ENCODE results near the gene DOK7.
"Not testable (repeated sequence)": the region's sequence is repeated elsewhere in the genome, so short reads cannot be mapped to it uniquely, and the experiment has no call there.

The DOK7 gene

GRCh38 chr4:3524349-3524748, 61.2 kb downstream of the DOK7 start:
- no peak for DNase-seq

DNA sequence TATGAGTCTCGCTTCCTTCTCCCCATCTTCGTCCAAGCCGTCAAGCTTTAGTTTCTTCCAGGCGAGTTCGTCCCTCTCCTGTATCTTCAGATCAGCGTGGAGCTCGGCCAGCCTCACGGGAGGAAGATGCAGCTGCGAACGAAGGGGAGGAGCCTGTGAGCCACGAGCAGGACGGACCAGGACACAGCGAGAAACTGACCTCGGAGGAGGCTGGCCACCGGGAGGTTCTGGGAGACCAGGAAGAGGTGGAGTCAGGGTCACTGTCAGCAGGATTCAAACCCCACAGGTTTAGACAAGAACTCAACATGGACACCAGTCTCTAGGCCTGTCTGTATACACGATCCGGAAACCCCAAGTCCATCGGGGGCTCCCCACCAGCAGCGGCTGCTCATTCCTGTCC, 61.8 kb downstream of the DOK7 start:
- no peak for DNase-seq

GRCh38 chr4:3525532-3526430, 62.7 kb downstream of the DOK7 start:
- DNase-seq = no peak

DNA sequence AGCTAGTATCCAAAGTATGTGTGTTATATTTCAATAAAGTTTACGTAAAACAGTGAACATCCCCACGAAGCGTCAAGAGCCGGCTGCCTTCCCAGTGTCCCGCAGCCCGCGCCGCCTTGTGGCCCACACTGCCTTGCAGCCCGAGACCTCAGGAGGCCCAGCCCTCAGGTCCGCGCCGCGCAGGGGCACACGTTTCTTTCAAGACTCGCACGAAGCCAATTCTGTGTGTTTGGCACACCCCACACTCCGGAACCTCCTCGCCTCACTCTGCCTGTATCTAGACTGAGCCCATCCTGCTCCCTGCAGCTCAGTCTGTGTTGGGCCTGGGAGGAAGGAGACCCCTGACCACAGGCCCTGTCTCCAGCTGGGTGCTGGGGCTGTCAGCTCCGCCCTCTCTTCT, 63.4 kb downstream of the DOK7 start:
- DNase-seq = no peak

- DNase-seq = no peak
These were observed 64.2 kb downstream of the DOK7 start for GRCh38 chr4:3527101-3527913.

DNA sequence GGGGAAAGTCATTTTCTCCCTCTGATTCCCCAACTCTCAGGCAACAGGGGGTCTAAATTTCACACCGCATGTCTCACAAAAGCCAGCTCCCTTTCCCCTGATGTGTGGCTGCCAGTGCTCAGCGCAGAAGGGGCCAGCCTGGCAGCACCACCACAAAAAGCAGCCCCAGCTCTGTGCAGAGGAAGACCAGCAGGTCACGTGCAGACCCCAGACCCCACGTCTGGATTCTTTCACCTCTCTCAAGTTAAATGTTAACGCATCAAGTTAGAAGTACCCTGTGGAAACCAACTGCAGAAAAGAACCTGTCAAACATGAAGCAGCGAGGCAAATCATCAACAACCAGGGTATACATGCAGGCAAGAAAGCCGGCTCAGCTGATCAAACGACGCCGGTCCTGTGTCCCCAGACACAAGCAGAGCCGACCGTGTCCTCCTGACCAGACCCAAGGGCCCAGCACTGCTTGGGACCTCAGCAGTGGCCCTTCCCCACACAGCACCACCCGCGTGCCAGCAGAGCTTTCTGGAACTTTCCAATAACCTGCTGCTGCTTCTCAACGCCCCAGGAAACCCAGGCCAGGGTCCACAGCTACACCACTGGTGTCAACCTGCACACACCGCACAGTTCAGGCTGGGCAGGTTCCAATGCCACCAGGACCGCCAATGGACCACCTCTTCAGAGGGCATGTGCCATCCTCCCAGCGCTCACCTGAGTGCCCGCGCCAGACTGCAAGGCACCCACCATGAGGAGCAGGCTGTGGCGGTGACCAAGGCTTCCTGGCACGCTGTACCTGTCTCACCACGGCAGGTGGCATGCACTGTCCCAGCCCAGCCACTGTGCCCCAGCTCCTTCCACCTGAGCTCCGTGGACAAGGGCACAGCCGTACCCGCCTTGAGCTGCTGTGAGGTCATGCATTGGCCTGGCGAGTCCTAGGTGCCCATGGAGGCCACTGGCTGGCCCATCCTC, 65.1 kb downstream of the DOK7 start:
- DNase-seq = no peak

- no peak for DNase-seq
These were observed 66.3 kb downstream of the DOK7 start for GRCh38 chr4:3529363-3529762.

DNA sequence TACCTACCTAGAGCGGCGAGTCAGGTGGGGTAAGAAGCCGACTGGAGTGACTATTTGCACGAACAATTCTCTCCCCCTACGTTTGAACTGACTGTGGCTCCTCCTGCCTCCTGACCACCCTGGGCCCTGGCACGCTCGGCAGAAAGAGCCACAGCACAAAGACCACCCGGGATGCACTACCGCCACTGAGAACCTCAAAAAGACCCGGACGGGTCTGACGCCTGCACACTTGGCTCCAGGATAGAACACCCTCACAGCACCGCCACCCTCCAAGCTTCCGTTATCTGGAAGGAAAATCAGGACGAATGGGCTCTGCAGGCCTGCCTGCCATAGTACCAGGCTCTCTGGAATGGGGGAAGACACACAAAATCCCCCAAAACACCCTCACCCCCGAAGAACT, 66.9 kb downstream of the DOK7 start:
- no peak for DNase-seq

DNA sequence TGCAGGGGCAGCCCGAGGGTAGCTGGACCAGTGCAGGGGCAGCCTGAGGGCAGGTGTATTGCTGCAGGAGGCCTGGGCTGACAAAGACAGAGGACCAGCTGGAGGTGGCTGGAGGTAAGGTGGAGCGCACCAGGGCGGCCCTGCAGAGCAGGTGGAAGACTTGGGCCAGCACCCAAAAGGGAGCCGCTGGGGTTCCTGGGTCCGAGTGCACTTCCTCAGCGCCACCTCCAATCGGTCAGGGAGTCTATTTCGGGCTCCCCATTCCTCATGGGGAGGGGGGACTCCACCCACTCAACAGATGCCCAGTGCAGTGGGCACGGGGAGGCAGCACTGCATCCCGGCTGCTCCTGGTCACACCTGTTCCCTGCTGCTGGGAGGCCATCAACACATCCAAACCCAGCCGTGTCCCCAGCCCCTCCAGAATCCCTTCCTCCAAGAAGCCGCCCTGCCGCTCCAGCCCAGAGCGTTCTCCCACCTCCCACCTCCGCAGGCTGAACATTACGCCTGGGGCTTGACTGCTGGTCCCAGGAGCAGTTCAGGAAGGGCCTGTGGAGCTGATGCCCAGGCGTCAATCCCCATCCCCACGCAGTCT, 67.7 kb downstream of the DOK7 start:
- DNase-seq = no peak

- no peak for DNase-seq
These were observed 68.3 kb downstream of the DOK7 start for GRCh38 chr4:3531318-3531878.

GRCh38 chr4:3531879-3532750, 69.0 kb downstream of the DOK7 start, which contains the start of gene LRPAP1:
LRPAP1 (minus strand) TSS chr4:3532422; CDS start chr4:3532412, 10 bp downstream.
- DNase-seq = peak; percentile 79

GRCh38 chr4:3532751-3533422, 69.8 kb downstream of the DOK7 start:
- no peak for DNase-seq

- no peak for DNase-seq
These were observed 70.3 kb downstream of the DOK7 start for GRCh38 chr4:3533423-3533820.

- DNase-seq = not testable (repeated sequence)
These were observed 72.7 kb downstream of the DOK7 start for GRCh38 chr4:3535812-3536211.

DNA sequence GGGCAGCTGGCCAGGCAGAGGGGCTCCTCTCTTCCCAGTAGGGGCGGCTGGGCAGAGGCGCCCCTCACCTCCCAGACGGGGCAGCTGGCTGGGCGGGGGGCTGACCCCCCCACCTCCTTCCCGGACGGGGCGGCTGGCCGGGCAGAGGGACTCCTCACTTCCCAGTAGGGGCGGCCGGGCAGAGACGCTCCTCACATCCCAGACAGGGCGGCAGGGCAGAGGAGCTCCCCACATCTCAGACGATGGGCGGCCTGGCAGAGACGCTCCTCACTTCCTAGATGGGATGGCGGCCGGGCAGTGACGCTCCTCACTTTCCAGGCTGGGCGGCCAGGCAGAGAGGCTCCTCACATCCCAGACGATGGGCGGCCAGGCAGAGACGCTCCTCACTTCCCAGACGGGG, 75.8 kb downstream of the DOK7 start:
- not testable (repeated sequence) for DNase-seq

GRCh38 chr4:3543415-3543814, 80.3 kb downstream of the DOK7 start:
- DNase-seq = not testable (repeated sequence)
